ENCODE results near the gene IL17RE. TPM values are rescaled to one million over a fixed set of nuclear protein-coding genes. Genes with fewer than 3 reads are reported as not detected.

IL17RE gene
- polyA plus RNA-seq, 3 donors, result 0.27 TPM; not detected in 2

DNA sequence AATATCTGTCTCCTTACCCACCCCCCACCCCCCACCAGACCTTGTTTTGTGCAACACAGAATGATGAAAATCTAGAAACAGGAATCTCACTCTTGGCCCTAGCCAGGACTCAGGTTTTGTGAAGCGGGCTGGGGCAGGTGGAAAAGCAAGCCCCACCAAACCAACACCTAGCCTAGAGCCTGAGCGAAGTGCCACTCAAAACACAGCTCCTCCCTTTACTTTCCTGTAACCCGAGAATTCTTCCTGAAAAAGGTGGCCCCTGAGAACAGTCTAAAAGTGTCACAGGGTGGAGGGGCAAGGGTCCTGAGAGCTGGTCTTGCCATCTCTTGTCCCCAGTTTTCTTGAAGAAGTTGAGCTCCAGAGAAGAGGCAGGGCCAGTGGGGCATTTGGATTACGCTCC is 41.4 kb upstream of the IL17RE start:
- H4K20me1 ChIP-seq (ENCODE audit: insufficient read depth, low read length), result no peaks in the 10 kb centered on the region
- no peak for DNase-seq
- H3K4me2 ChIP-seq (replicated peaks; ENCODE audit: extremely low read depth, low read length, poor library complexity, severe bottlenecking), result no peak overlapping the region
- no peaks in the 10 kb centered on the region for H3K27me3 ChIP-seq (ENCODE audit: control insufficient read depth in 2 of 2, insufficient read depth in 2 of 2, low read length in 2 of 2)
- TF ChIP-seq, protein P1, sequence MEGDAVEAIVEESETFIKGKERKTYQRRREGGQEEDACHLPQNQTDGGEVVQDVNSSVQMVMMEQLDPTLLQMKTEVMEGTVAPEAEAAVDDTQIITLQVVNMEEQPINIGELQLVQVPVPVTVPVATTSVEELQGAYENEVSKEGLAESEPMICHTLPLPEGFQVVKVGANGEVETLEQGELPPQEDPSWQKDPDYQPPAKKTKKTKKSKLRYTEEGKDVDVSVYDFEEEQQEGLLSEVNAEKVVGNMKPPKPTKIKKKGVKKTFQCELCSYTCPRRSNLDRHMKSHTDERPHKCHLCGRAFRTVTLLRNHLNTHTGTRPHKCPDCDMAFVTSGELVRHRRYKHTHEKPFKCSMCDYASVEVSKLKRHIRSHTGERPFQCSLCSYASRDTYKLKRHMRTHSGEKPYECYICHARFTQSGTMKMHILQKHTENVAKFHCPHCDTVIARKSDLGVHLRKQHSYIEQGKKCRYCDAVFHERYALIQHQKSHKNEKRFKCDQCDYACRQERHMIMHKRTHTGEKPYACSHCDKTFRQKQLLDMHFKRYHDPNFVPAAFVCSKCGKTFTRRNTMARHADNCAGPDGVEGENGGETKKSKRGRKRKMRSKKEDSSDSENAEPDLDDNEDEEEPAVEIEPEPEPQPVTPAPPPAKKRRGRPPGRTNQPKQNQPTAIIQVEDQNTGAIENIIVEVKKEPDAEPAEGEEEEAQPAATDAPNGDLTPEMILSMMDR (IDR thresholded peaks at IDR 0.05), result no peak
- H3K4me3 Mint-ChIP-seq, result no peak overlapping the region
- no peak overlapping the region for H3K27ac ChIP-seq (ENCODE audit: low read depth in 1 of 2, low read length in 2 of 2)
- no peak overlapping the region for H2AFZ ChIP-seq (ENCODE audit: insufficient read depth, low read depth, low read length, poor library complexity, severe bottlenecking)
- no peaks in the 10 kb centered on the region for H3K79me2 ChIP-seq (ENCODE audit: insufficient read depth, low read length)
- no peaks in the 10 kb centered on the region for H3K36me3 Mint-ChIP-seq
- H3K4me3 ChIP-seq (replicated peaks in 1 of 3; ENCODE audit: low read depth in 2 of 3, low read length in 3 of 3), result no peak overlapping the region
- H3K9me3 Mint-ChIP-seq, result peaks cover 0 to 2% (median 0%) of the 10 kb centered on the region in 7 donors
- no peaks in the 10 kb centered on the region for H3K9me3 ChIP-seq (replicated peaks in 1 of 2; ENCODE audit: control insufficient read depth in 1 of 2, insufficient read depth in 1 of 2, low read length in 2 of 2)
- intact Hi-C loops (cut with micrococcal nuclease), result no loop called here
- no peak overlapping the region for H3K9ac ChIP-seq (ENCODE audit: insufficient read depth, low read length, poor library complexity, severe bottlenecking)
- H3K4me1 Mint-ChIP-seq, result peaks cover 25% of the 10 kb centered on the region
- peaks cover 2 to 6% (median 6%) of the 10 kb centered on the region in 3 donors for H3K27me3 Mint-ChIP-seq (ENCODE audit: low read depth in 3 of 3)
- no peak overlapping the region for H3K27ac Mint-ChIP-seq
- peaks cover 30 to 33% of the 10 kb centered on the region in 2 donors for H3K4me1 ChIP-seq (ENCODE audit: control insufficient read depth in 1 of 2, insufficient read depth in 2 of 2, low read length in 2 of 2)
- WGBS (ENCODE audit: insufficient coverage), result 100% methylated on average over 1 of the region's 4 CpGs
- no peaks in the 10 kb centered on the region for H3K36me3 ChIP-seq (replicated peaks in 1 of 2; ENCODE audit: control insufficient read depth in 1 of 2, insufficient read depth in 2 of 2, low read length in 2 of 2)

DNA sequence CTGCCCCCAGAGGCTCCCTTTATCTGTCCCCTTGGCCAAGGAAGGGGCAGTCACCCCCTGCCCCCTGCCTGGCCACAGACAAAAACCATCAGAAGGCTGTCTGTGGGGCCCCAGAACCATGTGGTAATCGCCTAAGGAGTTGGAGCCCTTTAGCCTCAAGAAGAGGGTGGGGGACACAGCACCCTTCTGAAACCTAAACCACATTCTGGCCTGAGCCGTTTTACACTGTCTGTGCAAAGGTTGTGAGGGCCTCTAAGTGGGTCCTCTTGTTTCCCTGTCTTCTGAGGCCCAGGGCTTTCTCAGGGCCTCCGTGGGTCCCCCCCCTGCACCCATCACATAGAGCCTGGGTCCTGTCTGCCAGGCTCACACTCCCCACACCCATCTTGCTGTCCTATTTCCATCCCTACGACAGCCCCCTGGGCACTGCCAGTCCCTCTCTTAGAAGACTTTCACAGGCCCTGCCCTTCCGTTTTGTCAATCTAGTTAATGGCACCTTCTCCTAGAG is 41.0 kb upstream of the IL17RE start:
- no peaks in the 10 kb centered on the region for H3K79me2 ChIP-seq (ENCODE audit: insufficient read depth, low read length)
- H3K27ac ChIP-seq (ENCODE audit: low read depth in 1 of 2, low read length in 2 of 2), result no peak overlapping the region
- H3K9me3 Mint-ChIP-seq, result peaks cover 0 to 2% (median 0%) of the 10 kb centered on the region in 7 donors
- no peak for DNase-seq
- intact Hi-C loops (cut with micrococcal nuclease), result no loop called here
- no peak overlapping the region for H3K4me3 ChIP-seq (replicated peaks in 1 of 3; ENCODE audit: low read depth in 2 of 3, low read length in 3 of 3)
- H3K27me3 Mint-ChIP-seq (ENCODE audit: low read depth in 3 of 3), result peaks cover 2 to 6% (median 6%) of the 10 kb centered on the region in 3 donors
- H3K27me3 ChIP-seq (ENCODE audit: control insufficient read depth in 2 of 2, insufficient read depth in 2 of 2, low read length in 2 of 2), result no peaks in the 10 kb centered on the region
- H3K4me1 Mint-ChIP-seq, result peaks cover 25% of the 10 kb centered on the region
- peak overlapping the region in 1 of 7 donors; percentile 11 for H3K27ac Mint-ChIP-seq
- peak overlapping the region; percentile 91 for H2AFZ ChIP-seq (ENCODE audit: insufficient read depth, low read depth, low read length, poor library complexity, severe bottlenecking)
- WGBS (ENCODE audit: insufficient coverage), result 79% methylated on average over 4 of the region's 5 CpGs
- H3K36me3 Mint-ChIP-seq, result no peaks in the 10 kb centered on the region
- TF ChIP-seq, protein P1 (IDR thresholded peaks at IDR 0.05), result no peak
- H3K9me3 ChIP-seq (replicated peaks in 1 of 2; ENCODE audit: control insufficient read depth in 1 of 2, insufficient read depth in 1 of 2, low read length in 2 of 2), result no peaks in the 10 kb centered on the region
- H3K4me1 ChIP-seq (ENCODE audit: control insufficient read depth in 1 of 2, insufficient read depth in 2 of 2, low read length in 2 of 2), result peaks cover 30 to 33% of the 10 kb centered on the region in 2 donors
- no peak overlapping the region for H3K4me2 ChIP-seq (replicated peaks; ENCODE audit: extremely low read depth, low read length, poor library complexity, severe bottlenecking)
- peak overlapping the region in 1 of 2 donors; percentile 81 for H3K4me3 Mint-ChIP-seq
- no peak overlapping the region for H3K9ac ChIP-seq (ENCODE audit: insufficient read depth, low read length, poor library complexity, severe bottlenecking)
- H4K20me1 ChIP-seq (ENCODE audit: insufficient read depth, low read length), result no peaks in the 10 kb centered on the region
- no peaks in the 10 kb centered on the region for H3K36me3 ChIP-seq (replicated peaks in 1 of 2; ENCODE audit: control insufficient read depth in 1 of 2, insufficient read depth in 2 of 2, low read length in 2 of 2)
